CD14-positive monocyte (primary cell): ENCODE data around the gene MEIG1. TPM values are rescaled to one million over a fixed set of nuclear protein-coding genes. Genes with fewer than 3 reads are reported as not detected.
A peak's percentile ranks its signal among the peaks of the same experiment; 100 is the strongest.

Experiments used
- DNase-seq, 3 donors: peaks; one replicate each; pipeline ENCODE4 v3.0.0-alpha.2; 2011 to 2022
- H2AFZ ChIP-seq: 2 replicates; pipeline ENCODE4 v1.6.0; 2012; ENCODE audit warnings: mild to moderate bottlenecking, low read depth, low read length, inconsistent platforms; ENCODE audit not compliant: insufficient read depth, poor library complexity, severe bottlenecking
- H3K27ac ChIP-seq, 2 donors: 1 replicate in 1 of 2; 2 replicates in 1 of 2; pipeline ENCODE4 v1.5.1; 2012 to 2013; ENCODE audit warnings: low read length in 2 of 2, control low read depth in 1 of 2, inconsistent platforms in 1 of 2, low read depth in 1 of 2, mild to moderate bottlenecking in 1 of 2
- H3K27me3 ChIP-seq, 2 donors: one replicate each; pipeline versions ENCODE4 v1.6.0 to v1.6.1; 2011 to 2013; ENCODE audit warnings: low read length in 2 of 2; ENCODE audit not compliant: control insufficient read depth in 2 of 2, insufficient read depth in 2 of 2
- H3K36me3 ChIP-seq, 2 donors: replicated peaks in 1 of 2; 1 replicate in 1 of 2; 2 replicates in 1 of 2; pipeline versions ENCODE4 v1.5.1 to v1.6.1; 2012 to 2013; ENCODE audit warnings: low read length in 2 of 2, control low read depth in 1 of 2, inconsistent platforms in 1 of 2, mild to moderate bottlenecking in 1 of 2; ENCODE audit not compliant: insufficient read depth in 2 of 2, control insufficient read depth in 1 of 2
- H3K4me1 ChIP-seq, 2 donors: 1 replicate in 1 of 2; 2 replicates in 1 of 2; pipeline versions ENCODE4 v1.5.1 to v1.6.1; 2012 to 2013; ENCODE audit warnings: low read length in 2 of 2, control low read depth in 1 of 2, inconsistent platforms in 1 of 2, mild to moderate bottlenecking in 1 of 2, moderate library complexity in 1 of 2; ENCODE audit not compliant: insufficient read depth in 2 of 2, control insufficient read depth in 1 of 2
- H3K4me2 ChIP-seq: replicated peaks from 2 replicates; pipeline ENCODE3; 2012; ENCODE audit warnings: low read length, moderate library complexity, mild to moderate bottlenecking; ENCODE audit not compliant: poor library complexity, severe bottlenecking; ENCODE audit errors: extremely low read depth
- H3K4me3 ChIP-seq, 3 experiments: fragments of 200-600 bp in 1 of 3; sonication (generic) in 1 of 3; replicated peaks in 1 of 3; 1 replicate in 2 of 3; 2 replicates in 1 of 3; pipeline ENCODE4 v1.5.1; 2011 to 2013; ENCODE audit warnings: low read length in 3 of 3, mild to moderate bottlenecking in 3 of 3, control low read depth in 2 of 3, low read depth in 2 of 3, inconsistent platforms in 1 of 3, moderate library complexity in 1 of 3
- H3K79me2 ChIP-seq: 2 replicates; pipeline ENCODE4 v1.6.0; 2012; ENCODE audit warnings: mild to moderate bottlenecking, control low read depth, inconsistent platforms, low read length, moderate library complexity; ENCODE audit not compliant: insufficient read depth
- H3K9ac ChIP-seq: 2 replicates; pipeline ENCODE4 v1.6.0; 2017; ENCODE audit warnings: low read length, mild to moderate bottlenecking; ENCODE audit not compliant: insufficient read depth, poor library complexity, severe bottlenecking
- H3K9me3 ChIP-seq, 2 donors: replicated peaks in 1 of 2; 1 replicate in 1 of 2; 2 replicates in 1 of 2; pipeline versions ENCODE4 v1.5.1 to v1.6.1; 2012 to 2013; ENCODE audit warnings: low read length in 2 of 2, control low read depth in 1 of 2; ENCODE audit not compliant: control insufficient read depth in 1 of 2, insufficient read depth in 1 of 2
- H4K20me1 ChIP-seq: 2 replicates; pipeline ENCODE4 v1.6.0; 2012; ENCODE audit warnings: mild to moderate bottlenecking, low read length, control low read depth, moderate library complexity; ENCODE audit not compliant: insufficient read depth
- H3K27ac Mint-ChIP-seq, 7 donors: one replicate each; pipeline ENCODE4 v1.8.0; 2020; ENCODE audit warnings: mild to moderate bottlenecking in 7 of 7, mixed read lengths in 7 of 7, moderate library complexity in 6 of 7, inconsistent platforms in 2 of 7
- H3K27me3 Mint-ChIP-seq, 3 donors: one replicate each; pipeline ENCODE4 v1.8.0; 2021 to 2022; ENCODE audit warnings: low read depth in 3 of 3, mild to moderate bottlenecking in 3 of 3, mixed read lengths in 3 of 3, moderate library complexity in 3 of 3, inconsistent platforms in 1 of 3
- H3K36me3 Mint-ChIP-seq, 2 donors: one replicate each; pipeline ENCODE4 v1.8.0; 2020; ENCODE audit warnings: mixed read lengths in 2 of 2, inconsistent platforms in 1 of 2, mild to moderate bottlenecking in 1 of 2
- H3K4me1 Mint-ChIP-seq: one replicate; pipeline ENCODE4 v1.8.0; 2020; ENCODE audit warnings: mild to moderate bottlenecking, mixed read lengths
- H3K4me3 Mint-ChIP-seq, 2 donors: one replicate each; pipeline ENCODE4 v1.8.0; 2020; ENCODE audit warnings: mild to moderate bottlenecking in 2 of 2, mixed read lengths in 2 of 2, moderate library complexity in 1 of 2
- H3K9me3 Mint-ChIP-seq, 7 donors: one replicate each; pipeline ENCODE4 v1.8.0; 2020 to 2022; ENCODE audit warnings: mixed read lengths in 7 of 7, mild to moderate bottlenecking in 6 of 7, moderate library complexity in 6 of 7, inconsistent platforms in 2 of 7
- WGBS: methylation state at CpG from one replicate; pipeline ENCODE4 v1.1.5; 2013; ENCODE audit warnings: missing lambda C conversion rate; ENCODE audit not compliant: insufficient coverage; 5-methylcytosine and 5-hydroxymethylcytosine counted together
- intact Hi-C, 2 donors: fragments of 100-400 bp; cut with micrococcal nuclease; formaldehyde crosslinking; loops; one replicate each; pipeline versions ENCODE4 v1.15.0 to v1.15.1; 2023
- polyA plus RNA-seq, 3 donors: library from polyadenylated mRNA; depleted of rRNA in 1 of 3; unstranded in 2 of 3; stranded (reverse) in 1 of 3; fragments of 300-500 nt in 2 of 3; fragments of >200 nt in 1 of 3; fragmentation: Illumina TruSeq in 2 of 3; gene quantifications; 1 replicate in 2 of 3; 2 replicates in 1 of 3; pipeline ENCODE4 v1.2.3, GENCODE V29; 2012 to 2021
- TF ChIP-seq, protein P1 (sequence below): fragments of 200-600 bp; IDR thresholded peaks from one replicate; pipeline ENCODE4 v1.8.0; 2022; ENCODE audit warnings: antibody characterized with exemption, mild to moderate bottlenecking

Gene MEIG1
- polyA plus RNA-seq, 3 donors = 0.47 TPM; not detected in 2

DNA sequence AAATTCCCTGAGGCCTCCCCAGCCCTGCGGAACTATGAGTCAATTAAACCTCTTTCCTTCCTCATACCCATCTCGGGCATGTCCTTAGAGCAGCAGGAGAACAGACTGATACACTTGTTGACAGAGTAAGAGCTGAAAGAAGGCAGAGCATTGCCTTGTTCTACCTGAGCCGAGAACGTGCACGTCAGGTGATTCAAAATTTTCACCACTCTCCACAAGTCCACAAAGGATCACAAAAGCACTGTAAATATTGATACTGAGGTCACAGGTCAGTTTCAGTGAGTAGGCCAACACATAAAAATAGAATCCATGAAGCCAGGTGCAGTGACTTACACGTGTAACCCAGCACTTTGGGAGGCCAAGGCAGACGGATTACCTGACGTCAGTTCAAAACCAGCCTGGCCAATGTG is 33.1 kb upstream of the MEIG1 start:
- no peak overlapping the region for H3K4me2 ChIP-seq
- H3K27ac ChIP-seq = no peak overlapping the region
- peaks cover 20% of the 10 kb centered on the region for H3K79me2 ChIP-seq
- peaks cover 88 to 99% of the 10 kb centered on the region in 2 donors for H3K36me3 ChIP-seq
- peaks cover 28% of the 10 kb centered on the region for H4K20me1 ChIP-seq
- intact Hi-C loops = no loop called here
- peak overlapping the region in 2 of 7 donors; percentile 10 to 33 for H3K27ac Mint-ChIP-seq
- WGBS = 90% methylated on average over 3 of the region's 8 CpGs
- no peaks in the 10 kb centered on the region for H3K27me3 Mint-ChIP-seq
- no peak overlapping the region for H3K9ac ChIP-seq
- H3K4me3 ChIP-seq = no peak overlapping the region
- peaks cover 85 to 99% of the 10 kb centered on the region in 2 donors for H3K36me3 Mint-ChIP-seq
- no peaks in the 10 kb centered on the region for H3K27me3 ChIP-seq
- H3K9me3 ChIP-seq = no peaks in the 10 kb centered on the region
- TF ChIP-seq, protein P1, sequence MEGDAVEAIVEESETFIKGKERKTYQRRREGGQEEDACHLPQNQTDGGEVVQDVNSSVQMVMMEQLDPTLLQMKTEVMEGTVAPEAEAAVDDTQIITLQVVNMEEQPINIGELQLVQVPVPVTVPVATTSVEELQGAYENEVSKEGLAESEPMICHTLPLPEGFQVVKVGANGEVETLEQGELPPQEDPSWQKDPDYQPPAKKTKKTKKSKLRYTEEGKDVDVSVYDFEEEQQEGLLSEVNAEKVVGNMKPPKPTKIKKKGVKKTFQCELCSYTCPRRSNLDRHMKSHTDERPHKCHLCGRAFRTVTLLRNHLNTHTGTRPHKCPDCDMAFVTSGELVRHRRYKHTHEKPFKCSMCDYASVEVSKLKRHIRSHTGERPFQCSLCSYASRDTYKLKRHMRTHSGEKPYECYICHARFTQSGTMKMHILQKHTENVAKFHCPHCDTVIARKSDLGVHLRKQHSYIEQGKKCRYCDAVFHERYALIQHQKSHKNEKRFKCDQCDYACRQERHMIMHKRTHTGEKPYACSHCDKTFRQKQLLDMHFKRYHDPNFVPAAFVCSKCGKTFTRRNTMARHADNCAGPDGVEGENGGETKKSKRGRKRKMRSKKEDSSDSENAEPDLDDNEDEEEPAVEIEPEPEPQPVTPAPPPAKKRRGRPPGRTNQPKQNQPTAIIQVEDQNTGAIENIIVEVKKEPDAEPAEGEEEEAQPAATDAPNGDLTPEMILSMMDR = no peak
- no peak for DNase-seq
- H3K4me1 Mint-ChIP-seq = no peaks in the 10 kb centered on the region
- no peak overlapping the region for H2AFZ ChIP-seq
- H3K4me3 Mint-ChIP-seq = no peak overlapping the region
- H3K4me1 ChIP-seq = no peaks in the 10 kb centered on the region
- H3K9me3 Mint-ChIP-seq = peaks cover 0 to 1% (median 0%) of the 10 kb centered on the region in 7 donors

DNA sequence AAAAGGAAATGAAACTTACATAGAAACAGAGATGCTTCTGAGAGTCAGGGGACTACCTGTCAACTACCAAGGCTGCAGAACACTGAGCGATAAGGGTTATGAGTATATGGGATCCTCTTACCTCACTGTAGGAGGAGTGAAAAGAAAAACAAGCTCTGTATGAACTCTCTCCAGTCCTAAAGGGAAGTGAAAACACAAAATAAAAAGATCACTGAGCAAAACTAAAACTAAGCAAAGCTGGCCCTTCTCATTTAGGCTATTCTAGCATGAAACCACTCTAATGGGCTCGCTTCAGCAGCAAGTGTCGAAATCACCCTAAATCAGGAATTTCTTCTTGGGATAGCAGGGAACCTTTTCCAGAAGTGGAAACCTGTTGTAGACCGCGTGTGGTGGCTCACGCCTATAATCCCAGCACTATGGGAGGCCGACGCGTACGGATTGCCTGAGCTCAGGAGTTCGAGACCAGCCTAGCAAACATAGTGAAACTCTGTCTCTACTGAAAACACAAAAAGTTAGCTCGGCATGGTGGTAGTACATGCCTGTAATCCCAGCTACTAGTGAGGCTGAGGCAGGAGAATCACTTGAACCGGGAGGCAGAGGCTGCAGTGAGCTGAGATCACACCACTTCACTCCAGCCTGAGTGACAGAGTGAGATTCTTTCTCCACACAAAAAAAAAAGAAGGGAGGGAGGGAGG is 32.3 kb upstream of the MEIG1 start:
- Histone ChIP-seq H3K4me3 (no peak overlapping the region), H4K20me1 (peaks cover 31% of the 10 kb centered on the region), H3K4me1 (no peaks in the 10 kb centered on the region), H3K27me3 (no peaks in the 10 kb centered on the region), H3K9me3 (no peaks in the 10 kb centered on the region), H2AFZ (no peak overlapping the region), H3K79me2 (peaks cover 20% of the 10 kb centered on the region), H3K36me3 (peaks cover 87 to 99% of the 10 kb centered on the region in 2 donors), H3K9ac (no peak overlapping the region), H3K4me2 (no peak overlapping the region), H3K27ac (no peak overlapping the region)
- H3K27ac Mint-ChIP-seq = peak overlapping the region in 3 of 7 donors; percentile 16 to 75 (median 27)
- 90% methylated on average over 9 of the region's 13 CpGs for WGBS
- H3K36me3 Mint-ChIP-seq = peaks cover 83 to 99% of the 10 kb centered on the region in 2 donors
- no peaks in the 10 kb centered on the region for H3K27me3 Mint-ChIP-seq
- no peaks in the 10 kb centered on the region for H3K9me3 Mint-ChIP-seq
- TF ChIP-seq, protein P1 = no peak
- H3K4me3 Mint-ChIP-seq = no peak overlapping the region
- DNase-seq = no peak
- no peaks in the 10 kb centered on the region for H3K4me1 Mint-ChIP-seq
- intact Hi-C loops = no loop called here
